ENCODE measurements around the gene ABCB8.
A peak's percentile ranks its signal among the peaks of the same experiment; 100 is the strongest.
"Not testable (repeated sequence)": the region's sequence is repeated elsewhere in the genome, so short reads cannot be mapped to it uniquely, and the experiment has no call there.

Gene ABCB8

DNA sequence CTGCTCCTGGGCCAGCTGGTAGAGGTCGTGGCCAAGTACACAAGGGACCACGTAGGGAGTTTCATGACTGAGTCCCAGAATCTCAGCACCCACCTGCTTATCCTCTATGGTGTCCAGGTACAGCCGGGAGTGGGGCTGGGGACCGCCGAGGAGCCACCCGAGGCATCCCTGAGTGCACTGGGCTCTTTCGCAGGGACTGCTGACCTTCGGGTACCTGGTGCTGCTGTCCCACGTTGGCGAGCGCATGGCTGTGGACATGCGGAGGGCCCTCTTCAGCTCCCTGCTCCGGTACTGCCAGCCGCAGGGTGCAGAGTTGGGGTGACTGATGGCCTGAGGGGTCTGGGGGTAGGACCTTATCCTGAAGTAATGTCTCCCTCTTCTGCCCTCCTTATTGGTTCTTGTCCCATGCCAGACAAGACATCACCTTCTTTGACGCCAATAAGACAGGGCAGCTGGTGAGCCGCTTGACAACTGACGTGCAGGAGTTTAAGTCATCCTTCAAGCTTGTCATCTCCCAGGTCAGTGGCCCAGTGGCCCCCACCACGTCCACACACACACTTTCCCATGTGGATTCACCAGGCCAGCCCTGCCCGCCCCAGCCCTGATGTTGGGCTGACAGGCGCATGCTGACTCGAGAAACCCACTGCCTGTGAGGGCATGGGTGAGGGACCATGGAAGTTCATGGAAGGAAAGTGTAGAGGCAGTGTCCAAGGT, 6.2 kb downstream of the ABCB8 start:
- no peak for DNase-seq (ENCODE audit: low read depth in 1 of 2, low spot score in 1 of 2)

DNA sequence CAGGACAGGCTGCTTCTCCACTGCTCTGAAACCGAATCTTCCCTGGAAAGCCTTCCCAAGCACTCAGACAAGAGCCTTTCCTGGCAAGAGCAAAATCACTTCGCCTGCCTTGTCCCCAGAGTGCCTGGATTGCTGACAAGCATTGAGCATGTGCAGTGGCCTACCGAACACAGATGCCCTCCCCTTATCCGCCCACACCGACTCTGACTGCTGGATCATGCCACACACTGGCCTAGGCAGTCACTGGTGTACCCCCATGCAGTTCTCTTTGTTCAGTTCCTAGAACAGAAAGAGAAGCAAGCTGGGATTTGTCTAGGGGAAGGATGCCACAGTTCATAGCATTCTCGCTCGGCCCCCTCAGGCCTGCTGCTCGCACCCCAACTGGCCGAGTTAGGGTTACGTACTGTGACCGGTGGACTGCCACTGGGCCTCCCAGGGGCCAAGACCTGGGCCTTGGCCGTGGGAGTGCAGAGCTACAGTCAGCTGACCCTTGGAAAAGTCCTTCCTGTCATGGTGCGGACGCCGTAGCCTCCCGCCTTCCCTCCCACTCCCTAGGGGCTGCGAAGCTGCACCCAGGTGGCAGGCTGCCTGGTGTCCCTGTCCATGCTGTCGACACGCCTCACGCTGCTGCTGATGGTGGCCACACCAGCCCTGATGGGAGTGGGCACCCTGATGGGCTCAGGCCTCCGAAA, 6.9 kb downstream of the ABCB8 start:
- DNase-seq (ENCODE audit: low read depth in 1 of 2, low spot score in 1 of 2): no peak

DNA sequence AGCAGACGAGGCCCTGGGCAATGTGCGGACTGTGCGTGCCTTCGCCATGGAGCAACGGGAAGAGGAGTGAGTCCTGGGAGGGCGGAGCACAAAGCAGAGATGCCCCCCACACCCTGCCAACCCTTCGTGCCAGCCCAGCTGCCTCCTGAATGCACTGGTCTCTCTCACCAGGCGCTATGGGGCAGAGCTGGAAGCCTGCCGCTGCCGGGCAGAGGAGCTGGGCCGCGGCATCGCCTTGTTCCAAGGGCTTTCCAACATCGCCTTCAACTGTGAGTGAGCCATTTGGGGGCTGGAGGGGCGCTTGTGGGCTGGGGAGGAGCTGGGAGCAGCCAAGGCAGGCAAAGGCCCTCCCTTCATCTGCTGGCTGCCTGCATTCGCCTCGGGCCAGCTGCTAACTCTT, 7.7 kb downstream of the ABCB8 start:
- DNase-seq (ENCODE audit: low read depth in 1 of 2, low spot score in 1 of 2): no peak

DNA sequence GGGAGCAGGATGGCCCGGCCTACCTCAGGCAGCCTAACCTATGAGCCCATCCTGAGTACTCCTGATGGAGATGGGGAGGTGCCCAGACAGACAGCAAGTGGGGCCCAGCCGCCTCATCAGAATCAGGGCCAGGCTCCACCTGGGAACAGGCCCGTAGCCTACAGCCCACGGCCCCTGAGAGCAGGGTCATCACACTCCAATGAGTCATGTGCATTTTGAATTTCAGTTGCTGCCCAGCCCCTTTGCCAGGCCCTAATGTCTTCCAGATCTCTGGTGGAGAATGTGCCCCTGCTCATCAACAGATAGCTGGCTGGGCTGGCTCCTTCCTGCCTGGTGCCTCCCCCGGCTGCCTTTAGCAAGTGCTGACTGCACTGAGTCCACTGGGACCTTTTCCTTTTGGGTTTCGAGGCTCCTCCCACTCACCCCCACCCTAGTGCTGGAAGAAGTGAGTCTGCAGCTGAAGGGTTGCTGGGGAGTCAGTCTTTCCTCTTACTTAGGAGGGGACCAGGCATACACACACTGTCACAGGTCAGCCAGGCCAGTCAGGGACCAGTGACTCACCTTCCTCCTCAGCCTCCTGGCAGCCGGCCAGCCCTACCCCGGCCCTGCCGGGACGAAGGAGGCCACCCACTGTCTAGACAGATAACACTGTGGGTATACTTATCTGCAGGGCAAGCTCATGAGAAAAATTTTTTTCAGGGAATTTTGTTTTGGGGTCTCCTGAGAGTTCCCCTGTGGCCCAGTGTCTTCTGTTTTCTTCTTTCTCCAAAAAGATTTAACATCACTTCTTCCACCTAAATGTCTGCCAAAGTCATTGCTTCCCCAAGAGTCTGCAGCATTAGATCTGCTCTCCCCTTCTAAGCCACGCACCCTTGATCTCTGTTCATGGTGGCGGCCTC, 10.9 kb downstream of the ABCB8 start:
- peak; percentile 31 to 80 for DNase-seq (ENCODE audit: low read depth in 1 of 2, low spot score in 1 of 2)

DNA sequence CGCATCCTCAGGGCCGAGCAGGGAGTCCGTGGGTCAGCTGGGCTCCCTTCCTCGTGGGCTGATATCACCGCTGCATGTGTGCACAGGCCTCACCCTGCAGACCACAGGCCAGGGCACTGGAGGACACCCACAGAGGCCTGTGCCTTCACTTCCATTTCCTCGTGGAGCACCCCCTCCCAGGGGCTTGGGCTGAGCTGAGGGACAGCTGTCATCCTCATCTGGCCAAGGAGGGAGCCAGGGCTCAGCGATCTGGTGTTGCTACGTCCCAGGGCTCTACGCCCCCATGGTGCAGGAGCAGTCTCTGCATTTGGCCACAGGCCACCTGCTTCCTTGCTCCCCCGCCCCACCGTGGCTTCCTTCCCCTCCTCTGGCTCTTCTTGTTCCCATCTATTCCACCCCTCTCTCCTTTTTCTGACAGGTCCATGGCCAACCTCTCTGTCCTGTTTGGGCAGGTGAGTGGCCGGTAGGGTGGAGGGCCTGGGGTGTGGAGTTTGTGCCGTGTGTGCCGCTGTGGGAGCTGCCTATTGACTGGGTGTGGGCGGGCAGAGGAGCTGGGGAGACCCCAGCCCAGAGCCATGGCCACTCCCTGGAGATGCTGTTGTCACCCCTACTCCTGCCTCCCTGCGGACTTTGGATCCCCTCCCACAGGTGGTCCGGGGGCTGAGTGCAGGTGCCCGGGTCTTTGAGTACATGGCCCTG, 11.7 kb downstream of the ABCB8 start:
- DNase-seq (ENCODE audit: low read depth in 1 of 2, low spot score in 1 of 2): no peak

DNA sequence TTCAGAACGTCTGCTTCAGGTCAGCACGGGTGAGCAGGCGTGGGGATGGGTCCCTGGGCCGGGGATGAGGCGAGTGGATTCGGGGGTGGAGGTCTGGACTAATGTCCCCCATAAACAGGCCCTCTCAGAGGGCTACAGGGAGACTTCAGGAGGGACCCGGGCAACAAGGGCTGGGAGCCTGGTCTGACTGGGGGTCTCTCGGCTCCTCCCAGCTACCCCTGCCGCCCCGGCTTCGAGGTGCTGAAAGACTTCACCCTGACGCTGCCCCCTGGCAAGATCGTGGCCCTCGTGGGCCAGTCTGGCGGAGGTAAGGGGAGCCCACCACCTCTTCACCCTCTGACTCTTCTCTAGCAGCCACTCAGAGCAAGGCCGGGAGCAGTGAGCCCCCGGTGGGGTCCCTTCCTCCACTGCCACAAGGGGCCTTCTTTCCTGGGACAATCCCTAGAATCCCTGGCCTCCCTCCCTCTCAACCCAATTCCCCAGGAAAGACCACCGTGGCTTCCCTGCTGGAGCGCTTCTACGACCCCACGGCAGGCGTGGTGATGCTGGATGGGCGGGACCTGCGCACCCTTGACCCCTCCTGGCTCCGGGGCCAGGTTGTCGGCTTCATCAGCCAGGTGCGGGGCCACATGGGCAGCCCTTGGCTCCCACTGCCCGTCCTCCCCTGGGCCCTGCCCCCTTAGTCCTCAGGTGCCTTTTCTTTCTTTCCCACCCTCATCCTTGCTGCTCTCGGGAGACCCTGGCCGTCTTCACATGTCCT, 12.5 kb downstream of the ABCB8 start:
- no peak for DNase-seq (ENCODE audit: low read depth in 1 of 2, low spot score in 1 of 2)

DNA sequence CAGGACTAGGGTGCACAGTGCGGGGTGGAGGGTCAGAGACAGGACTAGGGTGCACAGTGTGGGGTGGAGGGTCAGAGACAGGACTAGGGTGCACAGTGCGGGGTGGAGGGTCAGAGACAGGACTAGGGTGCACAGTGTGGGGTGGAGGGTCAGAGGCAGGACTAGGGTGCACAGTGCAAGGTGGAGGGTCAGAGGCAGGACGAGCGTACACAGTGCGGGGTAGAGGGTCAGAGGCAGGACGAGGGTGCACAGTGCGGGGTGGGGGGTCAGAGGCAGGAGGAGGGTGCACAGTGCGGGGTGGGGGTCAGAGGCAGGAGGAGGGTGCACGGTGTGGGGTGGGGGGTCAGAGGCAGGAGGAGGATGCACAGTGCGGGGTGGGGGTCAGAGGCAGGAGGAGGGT, 15.2 kb downstream of the ABCB8 start:
- not testable (repeated sequence) for DNase-seq (ENCODE audit: low read depth in 1 of 2, low spot score in 1 of 2)

DNA sequence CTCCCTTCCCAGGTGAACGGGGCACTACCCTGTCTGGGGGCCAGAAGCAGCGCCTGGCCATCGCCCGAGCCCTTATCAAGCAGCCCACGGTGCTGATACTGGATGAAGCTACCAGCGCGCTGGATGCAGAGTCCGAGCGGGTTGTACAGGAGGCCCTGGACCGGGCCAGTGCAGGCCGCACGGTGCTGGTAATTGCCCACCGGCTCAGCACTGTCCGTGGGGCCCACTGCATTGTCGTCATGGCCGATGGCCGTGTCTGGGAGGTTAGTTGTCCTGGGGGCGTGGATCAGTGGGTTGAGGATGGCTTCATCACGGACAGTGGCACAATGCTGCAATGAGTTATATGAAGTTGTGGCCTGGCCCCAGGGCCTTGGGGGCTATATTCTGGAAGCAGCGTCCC, 15.7 kb downstream of the ABCB8 start:
- DNase-seq (ENCODE audit: low read depth in 1 of 2, low spot score in 1 of 2): no peak

DNA sequence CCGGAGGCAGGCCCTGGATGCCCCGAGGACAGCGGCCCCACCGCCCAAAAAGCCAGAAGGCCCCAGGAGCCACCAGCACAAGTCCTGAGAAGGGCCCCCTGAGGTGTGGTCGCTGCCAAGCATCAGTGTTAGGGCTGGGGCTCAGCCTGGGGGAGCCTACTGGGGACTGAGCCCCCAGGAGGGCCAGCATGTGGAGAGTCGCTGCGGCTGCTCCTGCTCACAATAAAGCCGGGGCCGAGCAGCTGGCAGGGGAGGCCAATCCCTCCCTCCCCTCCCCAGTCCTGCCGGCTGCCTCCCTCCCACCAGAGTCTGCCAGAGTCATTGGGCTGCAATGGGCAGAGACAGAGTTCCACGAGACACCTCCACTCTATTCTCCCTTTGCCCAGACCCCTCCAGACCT, 17.0 kb downstream of the ABCB8 start:
- no peak for DNase-seq (ENCODE audit: low read depth in 1 of 2, low spot score in 1 of 2)

DNA sequence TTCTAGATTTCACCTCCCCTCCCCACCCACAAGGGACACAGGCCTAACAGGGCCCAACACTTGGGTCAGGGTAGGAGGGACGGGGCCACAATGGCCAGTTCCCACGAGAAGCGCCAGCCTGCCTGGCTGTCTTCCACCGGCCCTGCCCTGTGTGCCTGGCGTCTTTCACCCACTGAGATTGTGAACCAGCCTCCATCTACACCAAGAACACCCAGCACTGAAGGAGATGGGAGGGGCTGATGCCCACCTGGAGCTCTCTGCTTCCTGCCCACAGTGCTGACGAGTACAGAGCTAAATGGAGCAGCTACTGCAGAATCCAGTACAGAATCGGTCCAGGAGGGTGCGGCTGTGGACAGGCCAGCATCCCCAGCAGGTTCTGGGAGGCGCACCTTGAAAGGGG, 17.7 kb downstream of the ABCB8 start:
- no peak for DNase-seq (ENCODE audit: low read depth in 1 of 2, low spot score in 1 of 2)

DNA sequence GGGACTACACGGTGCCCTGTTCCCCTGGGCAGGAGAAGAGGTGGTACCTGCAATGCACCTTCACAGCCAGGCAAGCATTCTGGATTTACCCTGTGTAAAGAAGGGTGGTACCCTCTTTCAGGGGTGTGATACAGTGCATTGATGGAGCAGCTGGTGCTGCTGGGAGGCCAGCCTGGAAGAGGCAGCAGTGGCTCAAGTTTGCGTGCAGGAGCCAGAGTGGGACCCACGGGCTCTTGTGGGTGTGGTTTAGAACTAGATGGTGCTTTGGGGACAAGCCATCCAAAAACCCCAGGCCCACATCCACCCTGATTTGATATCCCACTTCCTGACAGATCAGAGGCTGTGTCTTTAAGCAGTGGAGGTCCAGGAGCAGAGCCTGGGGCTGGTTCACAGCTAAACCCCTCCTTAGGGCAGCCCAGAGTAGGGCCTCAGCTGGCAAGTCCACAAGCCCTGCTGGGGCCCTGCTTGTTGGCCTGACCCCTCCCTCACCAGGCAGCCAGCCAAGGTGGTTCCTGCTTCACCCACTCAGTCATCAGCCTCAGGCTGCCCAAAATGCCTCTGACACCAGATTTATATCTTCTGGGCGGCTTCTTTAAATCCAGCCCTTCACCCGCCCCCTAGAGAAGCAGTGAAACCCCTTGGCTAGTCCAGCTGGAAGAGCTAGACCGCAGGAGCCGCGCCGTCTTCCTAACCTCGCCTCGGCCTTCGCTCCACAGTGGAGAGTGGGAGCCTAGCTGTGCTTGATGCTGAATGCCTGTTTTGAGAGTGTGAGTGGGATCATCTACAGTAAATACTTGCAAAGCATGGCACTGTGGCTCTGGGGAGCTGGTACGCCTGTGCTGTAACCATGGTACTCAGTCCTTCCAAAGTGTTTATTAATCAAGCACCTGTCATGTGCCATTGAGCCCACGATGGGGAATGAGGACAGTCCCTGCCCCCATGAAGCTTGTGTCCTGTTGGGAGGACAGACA, 18.6 kb downstream of the ABCB8 start:
- DNase-seq (ENCODE audit: low read depth in 1 of 2, low spot score in 1 of 2): no peak

DNA sequence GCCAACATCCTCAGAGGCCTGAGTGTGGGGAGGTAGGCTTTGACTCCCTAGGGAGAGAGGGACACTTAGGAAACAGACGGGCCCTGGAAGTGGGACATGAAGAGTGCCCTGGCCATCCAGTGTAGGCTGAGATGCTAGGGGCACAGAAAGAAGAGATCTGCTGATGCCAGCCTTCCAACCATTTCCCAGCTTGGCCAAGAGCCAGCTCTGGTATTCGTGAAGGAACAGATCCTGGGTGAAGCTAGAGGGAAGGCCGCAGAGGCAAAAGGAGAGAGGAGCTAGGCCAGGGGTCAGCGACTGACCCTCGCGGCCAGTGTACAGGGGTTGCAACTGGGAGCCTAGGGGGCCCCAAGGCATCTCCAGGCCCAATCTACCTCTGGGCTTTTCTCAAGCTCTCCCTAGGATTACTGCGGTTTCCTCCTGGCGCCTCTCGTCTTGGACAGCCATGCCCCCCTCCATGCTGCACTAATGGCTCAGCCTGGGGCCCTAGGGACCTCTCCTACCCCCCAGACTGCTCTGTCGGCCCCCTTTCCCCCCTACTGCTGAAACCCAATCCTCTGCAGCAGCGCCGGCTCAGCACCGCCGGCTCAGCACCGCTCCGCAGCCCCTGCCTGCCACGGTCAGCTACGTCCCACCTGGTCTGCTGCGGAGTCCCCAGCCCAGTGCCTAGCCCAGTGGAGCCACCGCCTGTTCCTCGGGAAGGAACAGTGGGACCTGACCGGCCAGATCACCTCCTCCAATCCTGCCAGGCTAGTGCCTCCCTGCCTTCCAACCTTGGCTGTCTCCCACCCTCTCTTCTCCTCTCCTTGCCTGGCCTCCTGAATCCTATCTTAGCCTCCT, 19.9 kb downstream of the ABCB8 start, which contains the start of gene ASIC3:
ASIC3 (plus strand) TSS at position 556 of the 840 bp plus-strand sequence. CDS start 355 bp downstream, outside the sequence.
- DNase-seq (ENCODE audit: low read depth in 1 of 2, low spot score in 1 of 2): no peak

DNA sequence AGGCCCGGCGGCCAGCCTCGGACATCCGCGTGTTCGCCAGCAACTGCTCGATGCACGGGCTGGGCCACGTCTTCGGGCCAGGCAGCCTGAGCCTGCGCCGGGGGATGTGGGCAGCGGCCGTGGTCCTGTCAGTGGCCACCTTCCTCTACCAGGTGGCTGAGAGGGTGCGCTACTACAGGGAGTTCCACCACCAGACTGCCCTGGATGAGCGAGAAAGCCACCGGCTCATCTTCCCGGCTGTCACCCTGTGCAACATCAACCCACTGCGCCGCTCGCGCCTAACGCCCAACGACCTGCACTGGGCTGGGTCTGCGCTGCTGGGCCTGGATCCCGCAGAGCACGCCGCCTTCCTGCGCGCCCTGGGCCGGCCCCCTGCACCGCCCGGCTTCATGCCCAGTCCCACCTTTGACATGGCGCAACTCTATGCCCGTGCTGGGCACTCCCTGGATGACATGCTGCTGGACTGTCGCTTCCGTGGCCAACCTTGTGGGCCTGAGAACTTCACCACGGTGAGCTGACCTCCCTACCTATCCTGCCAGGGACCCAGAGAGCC, 20.7 kb downstream of the ABCB8 start:
- DNase-seq (ENCODE audit: low read depth in 1 of 2, low spot score in 1 of 2): no peak

DNA sequence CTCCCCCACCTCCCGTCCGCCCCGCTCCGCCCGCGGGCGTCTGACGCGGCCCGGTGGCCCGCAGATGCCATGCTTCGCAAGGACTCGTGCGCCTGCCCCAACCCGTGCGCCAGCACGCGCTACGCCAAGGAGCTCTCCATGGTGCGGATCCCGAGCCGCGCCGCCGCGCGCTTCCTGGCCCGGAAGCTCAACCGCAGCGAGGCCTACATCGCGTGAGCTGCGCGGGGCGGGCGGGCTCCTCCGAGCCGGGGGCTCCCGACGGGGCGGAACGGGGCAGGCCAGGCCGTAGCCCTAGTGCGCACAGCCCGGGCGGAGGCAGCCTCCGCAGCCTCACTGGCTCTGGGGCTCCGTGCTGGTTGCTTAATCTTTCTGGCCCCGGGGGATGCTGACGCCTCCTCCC, 22.9 kb downstream of the ABCB8 start:
- peak; percentile 26 to 38 for DNase-seq (ENCODE audit: low read depth in 1 of 2, low spot score in 1 of 2)

DNA sequence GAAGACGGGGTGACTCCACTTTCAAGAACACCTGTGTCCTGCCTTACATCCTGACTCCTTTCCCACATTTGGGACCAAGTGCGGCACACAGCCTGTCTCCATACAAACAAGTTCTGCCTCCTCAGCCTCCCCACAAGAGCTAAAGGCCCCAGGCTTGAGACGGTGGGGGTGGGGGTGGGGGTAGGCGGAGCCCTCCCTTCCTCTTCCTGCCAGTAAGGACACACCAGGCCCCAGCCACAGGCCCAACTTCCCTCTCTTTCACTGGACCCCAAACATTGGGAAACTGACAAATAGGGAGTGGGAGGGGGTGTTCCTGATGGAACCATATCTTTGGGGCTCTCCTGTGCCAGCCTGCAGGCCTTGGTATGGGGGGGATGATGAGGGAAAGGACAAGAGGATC, 24.8 kb downstream of the ABCB8 start:
- no peak for DNase-seq (ENCODE audit: low read depth in 1 of 2, low spot score in 1 of 2)

DNA sequence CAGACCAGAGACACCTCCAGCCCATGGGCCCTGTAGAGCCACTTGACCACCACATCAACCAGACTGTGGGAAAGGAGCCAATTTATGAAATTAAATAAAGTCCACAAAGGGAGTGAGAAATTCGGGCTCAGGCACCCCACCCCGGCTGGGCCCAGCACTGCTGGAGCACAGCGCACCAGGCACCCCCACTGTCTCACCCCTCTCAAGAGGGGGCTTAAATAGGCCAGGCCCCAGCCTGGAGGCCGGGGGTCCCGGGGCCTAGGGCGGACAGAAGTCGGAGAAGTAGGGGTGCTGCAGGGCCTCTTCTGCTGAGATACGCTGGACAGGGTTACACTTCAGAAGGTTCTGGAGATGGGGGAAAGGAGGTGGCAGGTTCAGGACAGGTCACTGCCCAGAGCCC, 25.5 kb downstream of the ABCB8 start:
- DNase-seq (ENCODE audit: low read depth in 1 of 2, low spot score in 1 of 2): no peak

DNA sequence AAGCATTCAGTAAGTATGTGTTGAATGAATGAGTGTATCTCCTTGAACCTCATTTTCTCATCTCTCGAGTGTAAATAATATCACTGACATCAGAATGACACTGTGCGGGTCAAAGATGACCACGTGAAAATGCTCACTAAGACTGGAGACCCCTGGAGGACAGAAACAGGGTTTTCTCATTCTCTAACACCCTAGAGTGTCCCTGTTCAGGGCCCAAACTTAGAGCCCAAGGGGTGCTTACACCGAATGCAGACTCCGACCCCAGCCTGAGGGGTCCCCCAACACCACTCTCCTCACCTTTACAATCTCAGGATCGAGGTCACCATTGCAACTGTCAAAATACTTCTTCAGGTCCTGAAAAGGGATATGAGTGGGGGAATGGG, 28.0 kb downstream of the ABCB8 start:
- DNase-seq (ENCODE audit: low read depth in 1 of 2, low spot score in 1 of 2): no peak
